SH-SY5Y (cell line): ENCODE measurements around the gene ANO8.

Experiments
- GATA2 ChIP-seq: IDR thresholded peaks from 2 replicates; pipeline ENCODE4 v1.6.1; 2011; ENCODE audit warnings: mild to moderate bottlenecking, low read depth, low read length
- GATA3 ChIP-seq: IDR thresholded peaks from 2 replicates; pipeline ENCODE4 v1.6.1; 2011; ENCODE audit warnings: low read depth, mild to moderate bottlenecking, low read length, moderate library complexity

- no peak for TF ChIP-seq GATA3
- no peak for TF ChIP-seq GATA2
Measured at GRCh38 chr19:17332360-17332676, 2.3 kb downstream of the ANO8 start.
